Esophagus muscularis mucosa (tissue), 4 donors: ENCODE data around the gene TTYH2. TPM values are rescaled to one million over a fixed set of nuclear protein-coding genes. Genes with fewer than 3 reads are reported as not detected.

ENCODE experiments used
- DNase-seq: peaks from one replicate; pipeline ENCODE4 v3.0.0-alpha.2; 2017; ENCODE audit errors: extremely low spot score
- H3K27ac ChIP-seq, 4 donors: fragments of 200-600 bp; sonication (generic); replicated peaks in 1 of 4; 1 replicate in 3 of 4; 2 replicates in 1 of 4; pipeline ENCODE4 v1.5.1; 2016 to 2019; ENCODE audit warnings: mild to moderate bottlenecking in 1 of 4
- H3K27me3 ChIP-seq, 4 donors: fragments of 200-600 bp; sonication (generic); one replicate each; pipeline versions ENCODE4 v1.5.1 to v1.6.0; 2016 to 2019
- H3K36me3 ChIP-seq, 4 donors: fragments of 200-600 bp; sonication (generic); one replicate each; pipeline ENCODE4 v1.5.1; 2016 to 2019
- H3K4me1 ChIP-seq, 4 donors: fragments of 200-600 bp; sonication (generic); one replicate each; pipeline ENCODE4 v1.5.1; 2016 to 2019
- H3K4me3 ChIP-seq, 4 donors: fragments of 200-600 bp; sonication (generic); 1 replicate in 2 of 4; 2 replicates in 2 of 4; pipeline ENCODE4 v1.5.1; 2016 to 2019; ENCODE audit warnings: mild to moderate bottlenecking in 4 of 4, moderate library complexity in 1 of 4
- H3K9me3 ChIP-seq, 4 donors: fragments of 200-600 bp; sonication (generic); 1 replicate in 3 of 4; 2 replicates in 1 of 4; pipeline ENCODE4 v1.5.1; 2016 to 2019
- CTCF ChIP-seq, 3 experiments: fragments of 200-600 bp in 2 of 3; fragments of 450-650 bp in 1 of 3; sonication (generic) in 2 of 3; IDR thresholded peaks; one replicate each; pipeline ENCODE4 v1.5.1; 2017 to 2019; ENCODE audit warnings: antibody characterized with exemption in 3 of 3, mild to moderate bottlenecking in 2 of 3, moderate library complexity in 1 of 3
- EP300 ChIP-seq: sonication (generic); formaldehyde crosslinking; IDR thresholded peaks from one replicate; pipeline ENCODE4 v1.6.1; 2017; ENCODE audit warnings: antibody characterized with exemption
- POLR2A ChIP-seq: fragments of 450-650 bp; IDR thresholded peaks from one replicate; pipeline ENCODE4 v1.6.1; 2017; ENCODE audit warnings: antibody characterized with exemption, moderate library complexity, mild to moderate bottlenecking, low read depth
- POLR2AphosphoS5 ChIP-seq, 2 donors: sonication (generic); formaldehyde crosslinking; IDR thresholded peaks; one replicate each; pipeline ENCODE4 v1.6.1; 2017; ENCODE audit warnings: antibody characterized with exemption in 2 of 2
- WGBS: methylation state at CpG from one replicate; pipeline ENCODE4 v1.1.5; 2018; 5-methylcytosine and 5-hydroxymethylcytosine counted together
- intact Hi-C: fragments of 100-400 bp; cut with DNase I; formaldehyde crosslinking; loops from one replicate; pipeline ENCODE4 v1.15.1; 2023
- total RNA-seq, 4 donors: library from RNA; depleted of rRNA; stranded (reverse); fragments of >200 nt; gene quantifications; one replicate each; pipeline versions ENCODE4 v1.1.0 to v1.2.1, GENCODE V29; 2016

The TTYH2 gene
- total RNA-seq, 4 donors from 2014 or later = 5.8 to 11.3 (median 7.9) TPM

DNA sequence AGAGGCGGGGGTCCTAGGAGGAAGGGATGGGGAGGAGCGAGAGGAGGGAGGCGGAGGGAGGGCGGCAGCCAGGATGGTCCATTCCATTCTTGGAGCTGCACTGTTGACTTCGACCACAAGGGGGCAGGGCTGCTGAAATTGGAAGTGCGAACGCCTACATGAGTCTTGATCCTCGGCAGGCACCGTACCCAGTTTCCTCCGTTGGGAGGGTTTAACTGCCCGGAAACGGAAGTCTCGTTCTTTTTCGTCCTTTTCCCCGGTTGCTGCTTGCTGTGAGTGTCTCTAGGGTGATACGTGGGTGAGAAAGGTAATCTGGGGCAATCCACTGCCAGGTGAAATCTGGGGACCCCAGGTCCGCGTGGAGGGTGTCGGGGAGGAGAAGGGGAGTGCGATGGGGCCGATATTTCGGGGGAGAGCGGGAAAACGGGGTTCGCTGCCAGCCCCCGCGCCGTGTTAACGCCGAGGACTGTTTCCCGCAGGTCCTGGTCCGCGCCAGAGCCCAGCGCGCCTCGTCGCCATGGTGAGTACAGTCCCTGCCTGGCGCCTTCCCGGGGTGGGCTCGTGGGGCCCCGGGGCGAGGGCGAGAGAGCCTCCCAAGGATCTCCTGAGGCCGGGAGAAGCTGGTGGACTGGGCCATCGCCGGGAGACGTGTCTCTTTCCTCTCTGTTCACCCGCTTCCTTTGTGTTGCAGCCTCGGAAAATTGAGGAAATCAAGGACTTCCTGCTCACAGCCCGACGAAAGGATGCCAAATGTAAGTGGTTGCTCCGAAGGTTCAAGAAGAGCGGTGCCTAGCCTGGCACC is 9.7 kb upstream of the TTYH2 start, which contains the start of gene RPL38:
TSS of gene RPL38 (plus strand) at position 240 of the 802 bp plus-strand sequence. CDS start at position 518, 278 bp downstream.
- 2% methylated on average over 36 of the region's 53 CpGs for WGBS

GRCh38 chr17:74204474-74204873 is 8.9 kb upstream of the TTYH2 start:
- peaks cover 42 to 62% (median 58%) of the 10 kb centered on the region in 4 donors for H3K4me1 ChIP-seq
- peak overlapping the region; percentile 77 to 88 (median 84) for H3K27ac ChIP-seq
- peaks cover 19 to 54% (median 47%) of the 10 kb centered on the region in 4 donors for H3K36me3 ChIP-seq
- H3K4me3 ChIP-seq = peak overlapping the region; percentile 68 to 96 (median 80)
- no peak for DNase-seq
- 51% methylated on average over 14 of the region's 14 CpGs for WGBS
- peaks cover 0 to 37% (median 10%) of the 10 kb centered on the region in 4 donors for H3K27me3 ChIP-seq
- intact Hi-C loops = no loop called here
- H3K9me3 ChIP-seq = no peaks in the 10 kb centered on the region
- TF ChIP-seq POLR2A (no peak), EP300 (no peak), CTCF (IDR thresholded peaks at IDR 0.05) (no peak), POLR2AphosphoS5 (IDR thresholded peaks at IDR 0.05) (no peak)

More for the DNA sequence above, 9.7 kb upstream of the TTYH2 start, which contains the start of gene RPL38:
- Histone ChIP-seq H3K36me3 (peaks cover 14 to 46% (median 39%) of the 10 kb centered on the region in 4 donors), H3K27me3 (peaks cover 0 to 42% (median 10%) of the 10 kb centered on the region in 4 donors), H3K4me1 (peaks cover 42 to 65% (median 59%) of the 10 kb centered on the region in 4 donors), H3K9me3 (no peaks in the 10 kb centered on the region), H3K27ac (peak within 1 kb of the TSS; percentile 77 to 88 (median 84)), H3K4me3 (peak within 1 kb of the TSS; percentile 68 to 96 (median 80))
- no peak for TF ChIP-seq EP300
- peak; percentile 98 to 99 for TF ChIP-seq POLR2AphosphoS5 (IDR thresholded peaks at IDR 0.05)
- TF ChIP-seq CTCF (IDR thresholded peaks at IDR 0.05) = peak; percentile 95 to 97 (median 97)
- peak; percentile 92 for TF ChIP-seq POLR2A
- intact Hi-C loops = no loop called here
- peak; percentile 99 for DNase-seq

DNA sequence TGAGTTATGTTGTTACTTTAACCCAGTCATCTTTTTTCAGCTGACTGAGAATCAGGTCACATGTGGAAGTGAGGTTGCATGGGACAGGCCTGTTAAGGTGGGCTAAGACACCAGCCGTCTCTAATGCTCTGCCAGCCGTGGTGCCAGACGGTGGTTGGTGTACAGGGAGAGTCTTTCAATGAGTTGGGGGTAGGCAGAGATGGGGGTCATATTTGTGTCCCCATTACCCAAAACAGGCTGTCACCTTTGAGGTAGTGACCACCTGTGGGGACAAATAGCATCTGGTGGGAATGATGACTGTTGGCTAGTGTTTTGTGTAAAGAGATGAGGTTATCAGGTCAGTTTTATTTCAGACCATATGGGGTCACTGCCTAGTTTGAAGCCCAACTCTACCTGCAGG is 8.1 kb upstream of the TTYH2 start:
- H3K27ac ChIP-seq = peak overlapping the region in 2 of 4 donors; percentile 24 to 85
- peak overlapping the region in 1 of 4 donors; percentile 77 for H3K4me3 ChIP-seq
- intact Hi-C loops = no loop called here
- no peak for DNase-seq
- H3K9me3 ChIP-seq = no peaks in the 10 kb centered on the region
- TF ChIP-seq CTCF (IDR thresholded peaks at IDR 0.05) (no peak), EP300 (no peak), POLR2AphosphoS5 (IDR thresholded peaks at IDR 0.05) (no peak), POLR2A (no peak)
- peaks cover 42 to 61% (median 58%) of the 10 kb centered on the region in 4 donors for H3K4me1 ChIP-seq
- peaks cover 27 to 62% (median 55%) of the 10 kb centered on the region in 4 donors for H3K36me3 ChIP-seq
- 76% methylated on average over 3 of the region's 3 CpGs for WGBS
- peaks cover 0 to 29% (median 5%) of the 10 kb centered on the region in 4 donors for H3K27me3 ChIP-seq

- no peak for TF ChIP-seq POLR2A
- no peak for TF ChIP-seq EP300
- no peak for TF ChIP-seq CTCF (IDR thresholded peaks at IDR 0.05)
- TF ChIP-seq POLR2AphosphoS5 (IDR thresholded peaks at IDR 0.05) = no peak
- intact Hi-C loops = no loop called here
- Histone ChIP-seq H3K27ac (peak overlapping the region in 1 of 4 donors; percentile 29), H3K27me3 (peaks cover 0 to 18% (median 4%) of the 10 kb centered on the region in 4 donors), H3K36me3 (peaks cover 28 to 71% (median 56%) of the 10 kb centered on the region in 4 donors), H3K4me1 (peaks cover 53 to 72% (median 69%) of the 10 kb centered on the region in 4 donors), H3K9me3 (no peaks in the 10 kb centered on the region), H3K4me3 (no peak overlapping the region)
- no peak for DNase-seq
- WGBS = 61% methylated on average over 5 of the region's 5 CpGs
Measured at GRCh38 chr17:74206332-74206818, 7.0 kb upstream of the TTYH2 start.
